Stomach smooth muscle (tissue), 2 donors: Measurements from ENCODE around the gene COL6A3.
"Not testable (repeated sequence)": the region's sequence is repeated elsewhere in the genome, so short reads cannot be mapped to it uniquely, and the experiment has no call there.

Source experiments
- H3K27ac ChIP-seq: one replicate; pipeline ENCODE4 v1.7.0; 2013; ENCODE audit warnings: mild to moderate bottlenecking, low read length, inconsistent platforms
- H3K27me3 ChIP-seq, 2 donors: one replicate each; pipeline ENCODE4 v1.7.0; 2013; ENCODE audit warnings: low read length in 2 of 2; ENCODE audit not compliant: insufficient read depth in 2 of 2, control insufficient read depth in 1 of 2
- H3K36me3 ChIP-seq, 2 donors: one replicate each; pipeline ENCODE4 v1.7.0; 2013; ENCODE audit warnings: low read length in 2 of 2; ENCODE audit not compliant: control insufficient read depth in 2 of 2, insufficient read depth in 2 of 2
- H3K4me1 ChIP-seq: one replicate; pipeline ENCODE4 v1.7.0; 2013; ENCODE audit warnings: low read length; ENCODE audit not compliant: control insufficient read depth, insufficient read depth
- H3K4me3 ChIP-seq, 2 donors: one replicate each; pipeline ENCODE4 v1.7.0; 2013; ENCODE audit warnings: low read length in 2 of 2
- H3K9ac ChIP-seq, 2 donors: one replicate each; pipeline ENCODE4 v1.7.0; 2013; ENCODE audit warnings: low read length in 2 of 2, mild to moderate bottlenecking in 1 of 2
- H3K9me3 ChIP-seq, 2 donors: one replicate each; pipeline ENCODE4 v1.7.0; 2013; ENCODE audit warnings: low read length in 2 of 2; ENCODE audit not compliant: control insufficient read depth in 2 of 2
- donor health status: healthy.
- donor health status: Pancreatic carcinoma.

COL6A3 gene

GRCh38 chr2:237307474-237307873 is 106.5 kb downstream of the COL6A3 start:
- Histone ChIP-seq H3K9ac (no peak overlapping the region), H3K4me3 (peak overlapping the region in 1 of 2 donors; percentile 22), H3K4me1 (peaks cover 22% of the 10 kb centered on the region), H3K9me3 (no peaks in the 10 kb centered on the region), H3K36me3 (no peaks in the 10 kb centered on the region), H3K27me3 (no peaks in the 10 kb centered on the region), H3K27ac (peak overlapping the region; percentile 69)

- Histone ChIP-seq H3K27ac (no peak overlapping the region), H3K9me3 (no peaks in the 10 kb centered on the region), H3K4me1 (peaks cover 22% of the 10 kb centered on the region), H3K4me3 (no peak overlapping the region), H3K27me3 (no peaks in the 10 kb centered on the region), H3K36me3 (no peaks in the 10 kb centered on the region), H3K9ac (no peak overlapping the region)
Measured at GRCh38 chr2:237306787-237307170, 107.2 kb downstream of the COL6A3 start.

GRCh38 chr2:237306083-237306786 is 107.7 kb downstream of the COL6A3 start:
- no peaks in the 10 kb centered on the region for H3K27me3 ChIP-seq
- H3K27ac ChIP-seq, result peak overlapping the region; percentile 11
- no peak overlapping the region for H3K4me3 ChIP-seq
- no peaks in the 10 kb centered on the region for H3K9me3 ChIP-seq
- H3K36me3 ChIP-seq, result no peaks in the 10 kb centered on the region
- H3K4me1 ChIP-seq, result peaks cover 22% of the 10 kb centered on the region
- H3K9ac ChIP-seq, result no peak overlapping the region

GRCh38 chr2:237305579-237305978 is 108.4 kb downstream of the COL6A3 start:
- H3K27ac ChIP-seq, result no peak overlapping the region
- H3K9me3 ChIP-seq, result no peaks in the 10 kb centered on the region
- H3K27me3 ChIP-seq, result no peaks in the 10 kb centered on the region
- no peaks in the 10 kb centered on the region for H3K36me3 ChIP-seq
- no peak overlapping the region for H3K9ac ChIP-seq
- no peak overlapping the region for H3K4me3 ChIP-seq
- H3K4me1 ChIP-seq, result peaks cover 22% of the 10 kb centered on the region

- peaks cover 21% of the 10 kb centered on the region for H3K4me1 ChIP-seq
- H3K9me3 ChIP-seq, result no peaks in the 10 kb centered on the region
- no peak overlapping the region for H3K9ac ChIP-seq
- H3K4me3 ChIP-seq, result no peak overlapping the region
- no peaks in the 10 kb centered on the region for H3K27me3 ChIP-seq
- H3K27ac ChIP-seq, result no peak overlapping the region
- H3K36me3 ChIP-seq, result no peaks in the 10 kb centered on the region
Measured at GRCh38 chr2:237304763-237305514, 109.0 kb downstream of the COL6A3 start.

GRCh38 chr2:237303244-237303643 is 110.7 kb downstream of the COL6A3 start:
- not testable (repeated sequence) for H3K9ac ChIP-seq, H3K9me3 ChIP-seq, H3K4me3 ChIP-seq, H3K36me3 ChIP-seq, H3K27ac ChIP-seq, H3K27me3 ChIP-seq
- H3K4me1 ChIP-seq, result peaks cover 30% of the 10 kb centered on the region

- peaks cover 38% of the 10 kb centered on the region for H3K4me1 ChIP-seq
- H3K4me3 ChIP-seq, result no peak overlapping the region
- no peaks in the 10 kb centered on the region for H3K9me3 ChIP-seq
- no peak overlapping the region for H3K27ac ChIP-seq
- no peaks in the 10 kb centered on the region for H3K36me3 ChIP-seq
- no peak overlapping the region for H3K9ac ChIP-seq
- H3K27me3 ChIP-seq, result no peaks in the 10 kb centered on the region
Measured at GRCh38 chr2:237301595-237301994, 112.4 kb downstream of the COL6A3 start.

GRCh38 chr2:237300739-237301138 is 113.2 kb downstream of the COL6A3 start:
- H3K4me1 ChIP-seq, result peaks cover 40% of the 10 kb centered on the region
- H3K4me3 ChIP-seq, result peak overlapping the region in 1 of 2 donors; percentile 22
- H3K36me3 ChIP-seq, result no peaks in the 10 kb centered on the region
- no peaks in the 10 kb centered on the region for H3K27me3 ChIP-seq
- peak overlapping the region; percentile 41 for H3K27ac ChIP-seq
- H3K9me3 ChIP-seq, result no peaks in the 10 kb centered on the region
- no peak overlapping the region for H3K9ac ChIP-seq

GRCh38 chr2:237299906-237300305 is 114.1 kb downstream of the COL6A3 start:
- Histone ChIP-seq H3K36me3 (no peaks in the 10 kb centered on the region), H3K27me3 (no peaks in the 10 kb centered on the region), H3K9me3 (no peaks in the 10 kb centered on the region), H3K27ac (peak overlapping the region; percentile 49), H3K4me1 (peaks cover 42% of the 10 kb centered on the region), H3K4me3 (peak overlapping the region; percentile 3), H3K9ac (no peak overlapping the region)

GRCh38 chr2:237298151-237299118 is 115.5 kb downstream of the COL6A3 start:
- peaks cover 48% of the 10 kb centered on the region for H3K4me1 ChIP-seq
- H3K9me3 ChIP-seq, result no peaks in the 10 kb centered on the region
- no peaks in the 10 kb centered on the region for H3K27me3 ChIP-seq
- peak overlapping the region in 1 of 2 donors; percentile 15 for H3K4me3 ChIP-seq
- H3K9ac ChIP-seq, result no peak overlapping the region
- peak overlapping the region; percentile 58 for H3K27ac ChIP-seq
- H3K36me3 ChIP-seq, result no peaks in the 10 kb centered on the region
